Measurements from ENCODE around the gene DNER.
A peak's percentile ranks its signal among the peaks of the same experiment; 100 is the strongest.
"Not testable (repeated sequence)": the region's sequence is repeated elsewhere in the genome, so short reads cannot be mapped to it uniquely, and the experiment has no call there.

Gene DNER

GRCh38 chr2:229622495-229623355 lies 91.6 kb downstream of the DNER start:
- DNase-seq (ENCODE audit: low read depth in 2 of 2), result no peak

- DNase-seq (ENCODE audit: low read depth in 2 of 2), result no peak
These were observed 93.6 kb downstream of the DNER start for GRCh38 chr2:229620759-229621158.

DNA sequence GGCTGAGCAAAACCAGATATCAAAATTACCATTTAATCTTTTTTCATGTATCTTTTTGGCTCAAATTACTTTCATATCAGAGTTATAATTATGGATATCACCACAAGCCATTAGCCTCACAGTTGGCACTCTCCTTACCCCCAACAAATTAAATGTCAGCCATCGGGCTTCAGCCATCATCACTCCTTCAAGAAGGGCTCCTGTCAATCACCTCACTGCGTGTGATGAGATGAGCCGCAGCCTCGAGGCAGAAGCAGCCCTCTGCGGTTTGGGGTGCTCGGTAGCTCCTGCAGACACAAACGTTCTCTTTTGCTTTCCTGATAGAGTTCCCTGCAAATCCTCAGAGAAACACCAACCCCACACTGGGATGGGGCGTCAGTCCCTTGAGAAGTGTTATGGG lies 94.1 kb downstream of the DNER start:
- no peak for DNase-seq (ENCODE audit: low read depth in 2 of 2)

- DNase-seq (ENCODE audit: low read depth in 2 of 2), result no peak
These were observed 97.9 kb downstream of the DNER start for GRCh38 chr2:229616433-229616832.

DNA sequence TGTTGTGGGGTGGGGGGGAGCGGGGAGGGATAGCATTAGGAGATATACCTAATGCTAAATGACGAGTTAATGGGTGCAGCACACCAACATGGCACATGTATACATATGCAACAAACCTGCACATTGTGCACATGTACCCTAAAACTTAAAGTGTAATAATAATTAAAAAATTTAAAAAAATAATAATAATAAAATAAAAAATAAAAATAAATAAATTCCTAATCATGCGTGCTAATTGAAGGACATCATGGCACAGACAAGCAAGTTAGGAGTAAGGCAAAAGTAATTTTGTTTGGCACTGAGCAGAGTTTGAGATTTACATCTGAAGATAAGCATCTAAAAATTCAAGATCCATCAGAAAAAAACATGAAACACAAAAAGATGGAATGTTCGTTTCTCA lies 100.3 kb downstream of the DNER start:
- not testable (repeated sequence) for DNase-seq (ENCODE audit: low read depth in 2 of 2)

- no peak for DNase-seq (ENCODE audit: low read depth in 2 of 2)
These were observed 101.9 kb downstream of the DNER start for GRCh38 chr2:229612384-229612971.

GRCh38 chr2:229611360-229611759 lies 103.0 kb downstream of the DNER start:
- DNase-seq (ENCODE audit: low read depth in 2 of 2), result no peak

DNA sequence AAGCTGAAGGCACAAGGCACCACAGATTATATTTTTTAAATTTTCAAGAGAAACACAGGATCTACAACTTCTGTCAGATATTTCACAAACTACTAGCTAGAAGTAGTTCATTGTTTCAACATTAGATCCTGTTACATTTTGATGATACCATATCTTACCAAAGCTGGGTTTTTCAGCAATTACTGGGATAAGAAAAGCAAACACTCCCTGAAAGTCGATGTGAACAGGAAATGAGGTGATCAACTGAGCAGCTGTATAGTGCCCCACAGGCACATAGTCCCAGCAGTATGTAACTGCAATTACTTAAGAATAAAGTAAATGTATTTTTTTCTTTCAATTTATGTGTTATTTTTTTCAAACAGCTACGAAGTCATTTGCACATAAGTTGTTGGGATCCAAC lies 103.5 kb downstream of the DNER start:
- DNase-seq (ENCODE audit: low read depth in 2 of 2), result no peak

DNA sequence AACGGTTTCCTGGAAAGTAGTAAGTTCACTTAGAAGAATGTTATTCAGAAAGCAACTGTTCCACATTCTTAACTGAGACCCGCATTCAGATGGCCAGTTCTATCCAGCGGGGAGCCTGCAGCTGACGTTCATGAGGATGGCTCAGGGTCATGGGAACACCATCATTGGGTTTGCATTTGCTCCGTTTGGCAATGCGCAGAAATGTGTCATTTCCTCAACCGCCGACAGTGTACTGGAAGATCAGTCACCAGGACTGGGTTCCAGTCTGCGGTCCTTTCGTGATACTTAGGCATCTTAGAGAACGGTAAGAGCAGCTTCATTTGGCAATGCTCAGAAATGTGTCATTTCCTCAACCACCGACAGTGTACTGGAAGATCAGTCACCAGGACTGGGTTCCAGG lies 104.0 kb downstream of the DNER start:
- no peak for DNase-seq (ENCODE audit: low read depth in 2 of 2)

DNA sequence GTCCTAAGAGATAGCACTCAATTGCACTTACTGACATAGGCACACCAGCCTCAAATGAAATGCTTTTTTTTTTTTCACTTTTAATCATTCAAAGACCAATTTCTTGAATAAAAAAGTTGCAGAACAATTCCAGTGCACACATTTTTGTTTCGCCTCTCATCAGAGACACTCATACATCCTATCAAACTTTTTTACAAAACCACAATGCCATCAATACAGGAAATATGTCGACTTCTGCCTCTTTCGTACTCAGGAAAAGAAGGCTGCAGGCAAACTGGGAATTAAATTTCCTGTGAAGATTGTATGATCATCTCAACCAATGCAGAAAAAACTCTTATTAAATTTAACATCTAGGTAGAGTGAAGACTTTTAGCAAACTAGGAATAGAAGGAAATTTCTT lies 112.4 kb downstream of the DNER start:
- DNase-seq (ENCODE audit: low read depth in 2 of 2), result no peak

GRCh38 chr2:229601396-229601795 lies 113.0 kb downstream of the DNER start:
- no peak for DNase-seq (ENCODE audit: low read depth in 2 of 2)

GRCh38 chr2:229598227-229598626 lies 116.1 kb downstream of the DNER start:
- no peak for DNase-seq (ENCODE audit: low read depth in 2 of 2)

GRCh38 chr2:229596796-229597195 lies 117.6 kb downstream of the DNER start:
- no peak for DNase-seq (ENCODE audit: low read depth in 2 of 2)

DNA sequence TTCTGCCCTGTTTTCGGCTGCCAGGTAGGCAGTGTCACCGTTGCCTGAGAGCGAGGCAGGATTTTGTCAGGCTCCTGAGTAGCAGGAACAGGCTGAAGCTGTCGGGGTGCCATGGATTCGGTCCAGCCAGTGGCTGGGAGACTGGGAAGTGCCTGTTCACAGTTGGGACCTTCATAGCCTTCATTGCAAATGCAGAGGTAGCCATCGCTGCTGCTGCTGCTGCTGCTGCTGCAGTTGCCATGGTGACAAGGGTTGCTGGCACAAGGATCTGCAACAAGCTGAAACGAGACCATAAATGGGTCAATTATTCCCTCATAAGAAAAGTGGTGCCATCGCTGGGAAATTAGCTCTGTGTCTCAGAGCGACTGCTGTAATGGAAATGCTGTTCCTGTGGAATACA lies 122.7 kb downstream of the DNER start:
- DNase-seq (ENCODE audit: low read depth in 2 of 2), result no peak

DNA sequence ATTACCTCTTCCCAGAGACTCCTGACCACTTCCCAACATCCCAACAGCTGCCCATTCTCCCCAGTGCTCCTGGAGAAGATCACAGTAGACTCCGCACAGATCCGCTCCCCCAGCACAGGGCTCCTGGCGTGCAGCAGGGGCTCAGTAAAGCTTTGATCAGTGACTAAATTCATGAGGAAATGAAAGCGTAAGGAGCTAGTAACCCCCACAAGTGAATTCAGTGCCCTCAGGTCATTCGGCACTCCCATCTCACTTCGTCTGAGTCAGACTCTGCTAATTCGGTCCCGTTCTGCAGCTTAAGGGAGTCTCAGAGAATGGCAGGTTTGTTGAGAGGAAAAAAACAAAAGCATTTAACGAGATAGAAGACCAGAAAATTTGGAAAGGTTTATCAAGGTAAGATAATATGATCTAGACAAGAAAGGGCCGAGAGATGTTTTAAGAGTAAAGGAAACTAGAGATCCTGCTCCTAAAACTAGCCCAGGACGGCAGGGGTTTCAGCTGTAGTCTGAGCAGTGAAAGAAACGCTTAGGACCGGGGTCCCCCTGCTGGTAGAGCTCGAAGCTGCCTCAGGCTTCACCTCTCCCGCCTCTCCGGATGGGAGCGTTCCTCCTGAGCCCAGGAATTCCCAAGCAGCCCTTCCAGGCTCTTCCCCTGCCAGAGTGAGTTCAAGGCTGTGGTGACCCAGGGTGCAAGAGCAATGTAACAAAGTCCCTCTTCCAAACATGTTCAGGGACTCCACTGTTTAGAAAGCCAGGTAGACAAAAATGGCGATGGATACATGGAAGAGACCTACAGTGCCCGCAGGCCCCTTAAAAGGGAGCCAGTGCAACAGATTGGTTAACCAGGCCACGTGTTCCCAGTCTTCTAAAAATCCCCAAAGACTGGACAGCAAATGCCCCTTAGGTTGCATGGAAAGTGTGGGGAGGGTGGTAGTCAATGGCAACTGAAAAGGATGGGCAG lies 127.3 kb downstream of the DNER start:
- DNase-seq (ENCODE audit: low read depth in 2 of 2), result peak; percentile 20 to 28

DNA sequence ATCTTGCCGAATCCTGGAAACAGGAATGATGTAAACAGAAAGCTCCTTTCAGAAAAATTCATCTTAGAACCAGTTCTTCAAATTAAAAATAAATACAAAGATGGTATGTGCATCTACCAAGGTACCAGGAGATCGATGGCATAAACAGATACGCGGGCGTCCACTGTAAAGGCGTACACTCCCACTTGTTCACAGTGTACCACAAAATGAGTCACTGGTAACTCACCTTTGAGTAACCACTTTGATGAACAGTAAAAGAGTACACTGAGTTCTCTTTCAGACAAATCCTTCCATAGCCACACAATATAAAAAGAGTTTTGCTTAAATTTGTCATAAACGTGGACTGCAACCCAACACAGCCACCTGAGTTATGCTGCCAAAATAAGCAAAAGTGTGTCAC lies 128.3 kb downstream of the DNER start:
- DNase-seq (ENCODE audit: low read depth in 2 of 2), result no peak

GRCh38 chr2:229582151-229582550 lies 132.2 kb downstream of the DNER start:
- no peak for DNase-seq (ENCODE audit: low read depth in 2 of 2)

DNA sequence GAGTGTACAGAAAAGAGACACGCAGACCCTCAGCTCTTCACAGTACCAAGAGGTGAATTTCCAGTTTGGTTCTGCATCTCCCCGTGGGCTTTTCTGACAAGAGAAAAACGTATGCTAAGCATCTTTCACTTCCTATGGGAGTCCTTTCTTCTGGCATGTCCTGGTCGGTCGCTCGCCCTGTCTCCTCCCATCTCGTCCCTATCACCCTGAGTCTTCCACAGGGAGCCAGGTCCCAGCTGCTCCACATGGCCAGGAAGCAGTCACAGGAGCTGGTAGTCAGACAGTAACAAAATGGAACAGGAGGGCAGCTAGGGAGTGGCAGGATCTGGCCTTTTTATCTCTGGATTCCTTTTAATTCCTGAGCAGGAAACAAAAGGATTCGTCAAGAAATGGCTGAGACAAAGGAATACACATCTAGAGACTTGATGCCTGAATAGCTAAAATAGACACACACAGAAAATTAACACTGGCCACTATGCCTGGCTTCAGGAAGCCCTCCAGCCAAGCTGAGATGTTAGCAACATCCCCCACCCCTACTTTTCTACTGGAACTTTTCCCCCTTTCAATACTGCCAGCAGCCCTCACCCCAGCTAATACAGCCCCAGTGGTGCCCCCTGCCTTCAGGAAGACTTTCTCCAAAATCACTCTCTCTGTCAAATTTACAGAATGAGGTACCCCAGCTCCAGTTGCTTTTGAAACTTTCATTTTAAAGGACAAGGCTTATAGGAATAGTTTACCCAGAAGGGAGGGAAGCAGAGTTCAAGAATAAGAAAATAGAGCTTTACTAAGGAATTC lies 136.1 kb downstream of the DNER start:
- DNase-seq (ENCODE audit: low read depth in 2 of 2), result no peak

DNA sequence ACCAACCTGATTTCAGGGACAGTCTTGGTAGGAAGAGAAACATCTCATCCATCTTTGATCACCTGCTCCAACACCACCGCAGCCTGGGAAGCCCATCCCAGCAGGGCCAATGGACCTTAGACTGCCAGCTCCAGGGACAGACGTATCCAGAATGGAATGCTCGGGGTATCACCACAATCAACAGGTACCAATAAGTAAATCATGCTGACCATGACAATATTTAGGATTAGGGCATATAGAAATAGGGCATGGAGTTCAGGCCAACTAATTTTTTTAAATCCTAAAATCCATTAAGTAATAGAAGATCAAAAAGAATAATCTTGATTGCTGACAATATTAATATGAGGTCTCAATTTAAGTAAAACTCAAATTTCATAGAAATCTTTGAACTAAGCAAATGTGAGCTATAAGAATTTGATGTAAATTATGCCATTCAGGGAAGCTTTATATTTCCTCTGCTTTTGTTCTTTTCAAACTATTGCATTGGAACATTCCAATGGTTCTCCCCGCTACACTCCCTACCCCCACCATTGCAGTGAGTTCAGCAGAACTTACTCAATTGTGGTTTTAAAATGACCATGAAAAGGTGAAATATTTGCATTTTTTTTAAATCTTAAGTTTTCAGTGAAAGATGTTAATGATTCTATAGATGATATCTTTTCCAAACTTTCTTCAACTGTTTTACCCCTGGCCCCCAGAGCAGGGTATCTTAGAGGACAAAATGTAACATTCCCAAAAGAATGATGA lies 138.6 kb downstream of the DNER start:
- no peak for DNase-seq (ENCODE audit: low read depth in 2 of 2)

DNA sequence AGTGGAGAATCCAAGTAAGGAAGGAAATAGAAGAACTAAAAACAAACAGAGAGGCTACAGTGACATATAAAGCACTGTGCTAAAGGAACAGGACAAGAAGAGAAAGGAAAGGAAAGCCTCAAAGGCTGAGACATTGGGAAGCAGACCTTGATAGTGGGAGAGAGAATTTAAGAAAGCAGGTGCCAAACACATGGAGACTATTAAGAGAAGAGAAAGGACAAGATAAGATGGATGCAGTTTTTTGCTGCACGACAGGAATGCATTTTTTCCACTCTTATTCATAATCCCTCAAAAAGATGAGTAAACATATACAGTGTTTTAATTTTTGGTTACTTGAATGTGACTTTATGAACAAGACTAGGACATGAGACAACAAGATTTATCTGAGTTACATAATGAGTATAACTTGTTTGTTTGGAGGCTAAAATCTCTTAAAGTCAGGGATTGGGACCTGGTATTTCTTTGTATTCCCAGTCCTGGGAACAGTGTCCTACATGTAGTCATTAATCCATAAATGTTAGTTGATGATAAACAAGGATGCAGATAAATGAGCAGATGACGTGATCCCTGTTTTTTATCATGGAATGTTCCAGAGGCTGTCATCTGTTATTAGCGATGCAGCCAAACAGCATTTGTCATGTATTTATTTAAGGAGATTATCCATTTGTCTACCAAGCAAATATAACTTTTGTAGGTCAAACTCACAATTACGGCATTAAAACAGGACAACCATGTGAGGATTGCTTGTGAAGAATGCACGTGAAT lies 141.7 kb downstream of the DNER start:
- DNase-seq (ENCODE audit: low read depth in 2 of 2), result no peak
